Activated B cell treated with CpG ODN at 0.5 μM for 24 hours (primary cell): ENCODE data around the gene GXYLT1. TPM values are rescaled to one million over a fixed set of nuclear protein-coding genes. Genes with fewer than 3 reads are reported as not detected.

Experiments used
- ATAC-seq: fragments of 200-7000 bp; cut with Tn5 transposase; one replicate; pipeline ENCODE4 v1.10.0; 2021; ENCODE audit warnings: low read depth, mild to moderate bottlenecking, moderate library complexity
- CTCF ChIA-PET: fragments of 350-600 bp; sonication (Branson Sonifier 250); formaldehyde crosslinking; loops from one replicate; lab custom pipeline; 2021; ENCODE audit warnings: antibody characterized with exemption; lab: Charles Lee
- POLR2A ChIA-PET: fragments of 350-600 bp; sonication (Branson Sonifier 250); formaldehyde crosslinking; loops from one replicate; lab custom pipeline; 2021; ENCODE audit warnings: antibody characterized with exemption; lab: Charles Lee
- DNase-seq: peaks from one replicate; pipeline ENCODE4 v3.0.0; 2022
- H3K27ac Mint-ChIP-seq: one replicate; pipeline ENCODE4 v1.8.0; 2020; ENCODE audit warnings: mixed read lengths
- H3K27me3 Mint-ChIP-seq: one replicate; pipeline ENCODE4 v1.8.0; 2021; ENCODE audit warnings: mixed read lengths
- H3K36me3 Mint-ChIP-seq: one replicate; pipeline ENCODE4 v1.8.0; 2021; ENCODE audit warnings: low read depth, mixed read lengths
- H3K4me1 Mint-ChIP-seq: one replicate; pipeline ENCODE4 v1.8.0; 2021; ENCODE audit warnings: mixed read lengths
- H3K4me3 Mint-ChIP-seq: one replicate; pipeline ENCODE4 v1.8.0; 2020; ENCODE audit warnings: mild to moderate bottlenecking, mixed read lengths
- H3K9me3 Mint-ChIP-seq: one replicate; pipeline ENCODE4 v1.8.0; 2020; ENCODE audit warnings: mixed read lengths
- intact Hi-C: fragments of 100-400 bp; cut with micrococcal nuclease; formaldehyde crosslinking; loops from one replicate; pipeline ENCODE4 v1.15.1; 2024
- total RNA-seq: library from RNA; stranded (reverse); gene quantifications from 2 replicates; pipeline ENCODE4 v1.2.3, GENCODE V29; 2022
- TF ChIP-seq, protein P1 (sequence below): fragments of 200-600 bp; IDR thresholded peaks from one replicate; pipeline ENCODE4 v1.8.0; 2022; ENCODE audit warnings: antibody characterized with exemption, mild to moderate bottlenecking

GXYLT1 gene
- total RNA-seq, 1 donor from 2014 or later = 7.9 TPM

DNA sequence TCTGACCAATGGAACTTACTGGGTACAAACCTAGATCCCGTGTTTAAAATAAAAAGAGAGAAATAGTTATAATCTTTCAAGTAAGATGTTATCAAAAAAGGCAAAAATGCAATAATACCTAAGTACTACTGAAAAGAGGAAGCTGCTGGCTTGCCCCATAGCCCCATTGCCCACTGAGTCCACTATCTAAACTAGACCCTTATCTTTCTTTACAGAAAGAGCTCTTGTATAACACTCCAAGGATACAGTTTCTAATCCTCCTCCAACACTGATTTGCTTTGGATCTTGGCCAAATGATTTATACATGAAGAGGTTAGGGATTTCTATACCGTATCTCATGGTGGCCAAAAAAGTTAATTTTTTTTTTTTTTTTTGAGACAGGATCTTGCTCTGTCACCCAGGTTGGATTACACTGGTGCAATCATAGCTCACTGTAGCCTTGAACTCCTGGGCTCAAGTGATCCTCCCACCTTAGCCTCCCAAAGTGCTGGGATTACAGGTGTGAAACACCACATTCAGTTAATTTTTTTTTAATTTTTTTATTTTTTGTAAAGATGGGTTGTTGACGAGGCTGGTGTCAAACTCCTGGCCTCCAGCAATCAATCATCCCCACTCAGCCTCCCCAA, 2.6 kb downstream of the GXYLT1 start:
- DNase-seq (no peak), ATAC-seq (no peak)
- POLR2A ChIA-PET = no interaction called here

DNA sequence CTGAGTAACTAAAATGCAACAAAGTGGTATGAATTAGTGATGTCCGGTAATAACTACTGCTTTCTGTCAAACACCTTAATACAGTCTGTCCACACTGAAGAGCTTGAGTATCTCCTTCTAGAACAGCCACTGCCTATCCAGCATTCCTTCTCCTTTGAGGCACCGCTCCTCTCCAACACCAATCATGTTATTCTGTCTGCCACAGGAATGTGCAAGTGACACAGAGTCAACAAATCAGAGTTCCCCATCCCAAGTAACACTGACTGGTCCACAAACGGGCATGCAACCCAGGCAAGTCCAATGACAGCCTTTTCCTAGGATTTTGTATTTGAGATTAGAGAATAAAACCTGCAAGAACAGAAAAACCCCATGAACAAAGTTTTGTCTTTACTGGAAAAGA, 3.8 kb downstream of the GXYLT1 start:
- DNase-seq (no peak), ATAC-seq (no peak)
- Mint-ChIP-seq H3K4me1 (peaks cover 47% of the 10 kb centered on the region), H3K27me3 (no peaks in the 10 kb centered on the region), H3K4me3 (no peak overlapping the region), H3K27ac (no peak overlapping the region), H3K36me3 (peaks cover 2% of the 10 kb centered on the region), H3K9me3 (no peaks in the 10 kb centered on the region)
- ChIA-PET CTCF (no interaction called here), POLR2A (interaction anchor here (0.7 kb wide), 1 partner anchor 47 kb away, joined by 3 read pairs; no protein-coding TSS in a partner anchor)
- TF ChIP-seq, protein P1, sequence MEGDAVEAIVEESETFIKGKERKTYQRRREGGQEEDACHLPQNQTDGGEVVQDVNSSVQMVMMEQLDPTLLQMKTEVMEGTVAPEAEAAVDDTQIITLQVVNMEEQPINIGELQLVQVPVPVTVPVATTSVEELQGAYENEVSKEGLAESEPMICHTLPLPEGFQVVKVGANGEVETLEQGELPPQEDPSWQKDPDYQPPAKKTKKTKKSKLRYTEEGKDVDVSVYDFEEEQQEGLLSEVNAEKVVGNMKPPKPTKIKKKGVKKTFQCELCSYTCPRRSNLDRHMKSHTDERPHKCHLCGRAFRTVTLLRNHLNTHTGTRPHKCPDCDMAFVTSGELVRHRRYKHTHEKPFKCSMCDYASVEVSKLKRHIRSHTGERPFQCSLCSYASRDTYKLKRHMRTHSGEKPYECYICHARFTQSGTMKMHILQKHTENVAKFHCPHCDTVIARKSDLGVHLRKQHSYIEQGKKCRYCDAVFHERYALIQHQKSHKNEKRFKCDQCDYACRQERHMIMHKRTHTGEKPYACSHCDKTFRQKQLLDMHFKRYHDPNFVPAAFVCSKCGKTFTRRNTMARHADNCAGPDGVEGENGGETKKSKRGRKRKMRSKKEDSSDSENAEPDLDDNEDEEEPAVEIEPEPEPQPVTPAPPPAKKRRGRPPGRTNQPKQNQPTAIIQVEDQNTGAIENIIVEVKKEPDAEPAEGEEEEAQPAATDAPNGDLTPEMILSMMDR = no peak
- intact Hi-C loops = loop anchor here (5.0 kb wide), 1 partner anchor 341 kb away; no protein-coding TSS in a partner anchor

More for the DNA sequence above, 2.6 kb downstream of the GXYLT1 start:
- Mint-ChIP-seq H3K9me3 (no peaks in the 10 kb centered on the region), H3K27ac (no peak overlapping the region), H3K4me3 (no peak overlapping the region), H3K36me3 (peaks cover 2% of the 10 kb centered on the region), H3K27me3 (no peaks in the 10 kb centered on the region), H3K4me1 (peaks cover 48% of the 10 kb centered on the region)
- TF ChIP-seq, protein P1 = no peak
- intact Hi-C loops = loop anchor here (5.0 kb wide), 1 partner anchor 340 kb away; no protein-coding TSS in a partner anchor
- CTCF ChIA-PET = interaction anchor here (0.6 to 1.1 kb wide), 2 partner anchors 14 to 427 kb away, joined by 3 read pairs; no protein-coding TSS in a partner anchor

DNA sequence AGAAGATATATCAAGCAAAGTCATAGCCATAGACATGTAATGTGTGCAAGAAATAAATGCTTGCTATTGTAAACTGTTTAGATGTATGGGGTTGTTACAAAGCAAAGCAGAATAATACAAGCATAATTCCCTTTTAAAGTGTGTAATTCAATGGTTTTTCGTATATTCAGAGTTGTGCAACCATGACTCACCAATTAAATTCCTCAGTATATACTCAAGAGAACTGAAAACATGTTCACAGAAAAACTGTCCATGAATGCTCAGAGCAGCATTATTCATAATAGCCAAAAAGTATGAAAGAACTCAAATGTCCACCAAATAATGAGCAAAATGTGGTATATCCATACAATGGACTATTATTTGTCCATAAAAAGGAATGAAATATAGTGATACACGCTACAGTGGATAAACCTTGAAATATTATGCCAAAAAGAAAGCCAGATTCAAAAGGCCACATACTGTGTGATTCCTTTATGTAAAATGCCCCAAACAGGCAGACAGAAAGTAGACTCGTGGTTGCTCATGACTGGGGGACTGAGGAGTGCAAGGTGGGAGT, 9.3 kb downstream of the GXYLT1 start:
- ChIA-PET POLR2A (no interaction called here), CTCF (interaction anchor here (0.7 kb wide), 1 partner anchor 14 kb away, joined by 3 read pairs; no protein-coding TSS in a partner anchor)
- no peak for ATAC-seq
- intact Hi-C loops = no loop called here
- Mint-ChIP-seq H3K4me1 (peaks cover 15% of the 10 kb centered on the region), H3K4me3 (no peak overlapping the region), H3K9me3 (no peaks in the 10 kb centered on the region), H3K27ac (no peak overlapping the region), H3K36me3 (peaks cover 2% of the 10 kb centered on the region), H3K27me3 (no peaks in the 10 kb centered on the region)
- no peak for DNase-seq
- TF ChIP-seq, protein P1 = no peak

DNA sequence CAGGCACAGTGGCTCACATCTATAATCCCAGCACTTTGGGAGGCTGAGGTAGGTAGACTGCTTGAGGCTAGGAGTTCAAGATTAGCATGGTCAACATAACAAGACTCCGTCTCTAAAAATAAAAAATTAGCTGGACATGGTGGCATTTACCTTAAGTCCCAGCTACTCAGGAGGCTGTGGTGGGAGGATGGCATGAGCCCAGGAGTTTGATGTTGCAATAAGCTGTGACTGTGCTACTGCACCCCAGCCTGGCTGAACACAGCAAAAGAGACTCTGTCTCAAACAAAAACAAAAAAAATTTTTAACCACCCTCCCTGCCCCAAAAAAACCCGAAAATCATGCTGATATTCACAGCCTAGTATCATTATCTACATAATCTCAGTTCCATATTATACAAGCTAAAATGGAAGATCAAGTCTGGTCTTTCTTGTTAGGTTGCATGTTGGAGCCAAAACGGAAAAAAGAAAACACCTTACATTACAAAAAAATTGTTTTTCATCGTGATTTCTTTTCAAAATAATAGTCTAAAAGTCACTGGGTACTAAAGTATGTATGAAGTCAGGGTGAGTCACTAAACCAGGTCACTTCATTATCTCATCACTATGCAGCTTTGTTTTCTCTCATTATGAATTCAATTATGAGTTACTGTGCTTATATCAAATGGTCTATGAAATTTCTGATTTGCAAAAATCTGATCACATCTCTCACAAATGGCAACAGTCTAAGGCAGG, 13.8 kb downstream of the GXYLT1 start:
- Mint-ChIP-seq H3K36me3 (peaks cover 8% of the 10 kb centered on the region), H3K4me1 (peaks cover 15% of the 10 kb centered on the region), H3K27me3 (no peaks in the 10 kb centered on the region), H3K27ac (no peak overlapping the region), H3K9me3 (no peaks in the 10 kb centered on the region), H3K4me3 (no peak overlapping the region)
- DNase-seq (no peak), ATAC-seq (no peak)
- POLR2A ChIA-PET = no interaction called here
- intact Hi-C loops = no loop called here
- TF ChIP-seq, protein P1 = no peak
- CTCF ChIA-PET = interaction anchor here (0.7 to 0.8 kb wide), 3 partner anchors 191 to 241 kb away, joined by 3 read pairs; no protein-coding TSS in a partner anchor
